IPS DF 4.7 (cell line): ENCODE measurements around the gene LCE2B.

Source experiments
- DNase-seq: peaks from one replicate; pipeline ENCODE4 v3.0.0-alpha.2; 2013; ENCODE audit warnings: low spot score; ENCODE audit errors: extremely low read depth

Gene LCE2B

DNA sequence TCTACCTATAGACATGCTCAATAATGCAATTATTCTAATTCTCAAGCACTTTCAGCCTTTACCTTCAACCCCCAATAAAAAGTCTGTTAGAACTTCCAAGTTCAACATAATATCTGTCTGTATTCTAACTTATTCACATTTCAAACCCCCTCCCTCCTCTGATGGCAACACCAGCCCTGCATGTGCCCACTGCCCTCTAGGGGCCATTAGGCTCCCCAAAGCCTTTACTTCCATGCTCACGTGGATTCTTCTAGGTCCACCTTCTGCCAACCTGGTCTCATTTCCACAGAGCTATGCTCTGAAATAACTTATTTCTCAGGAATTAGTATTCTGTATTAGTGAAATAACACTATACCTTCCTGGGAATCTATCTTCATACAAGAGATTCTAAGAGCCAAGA is 49.7 kb downstream of the LCE2B start:
- no peak for DNase-seq
